Mesodermal cell (in vitro differentiated cells): Measurements from ENCODE around the gene ZNRF1.
A peak's percentile ranks its signal among the peaks of the same experiment; 100 is the strongest.
"Not testable (repeated sequence)": the region's sequence is repeated elsewhere in the genome, so short reads cannot be mapped to it uniquely, and the experiment has no call there.

Experiments
- H3K27ac ChIP-seq: 2 replicates; pipeline ENCODE4 v1.7.0; 2013; ENCODE audit warnings: mild to moderate bottlenecking, low read depth, low read length, moderate library complexity; ENCODE audit not compliant: severe bottlenecking
- H3K36me3 ChIP-seq: 2 replicates; pipeline ENCODE4 v1.7.1; 2013; ENCODE audit warnings: mild to moderate bottlenecking, low read length, moderate library complexity; ENCODE audit not compliant: control insufficient read depth, insufficient read depth
- H3K4me1 ChIP-seq: one replicate; pipeline ENCODE4 v1.7.1; 2013; ENCODE audit warnings: mild to moderate bottlenecking, low read length; ENCODE audit not compliant: insufficient read depth, control insufficient read depth, poor library complexity, severe bottlenecking
- H3K4me3 ChIP-seq: 2 replicates; pipeline ENCODE4 v1.7.0; 2013; ENCODE audit warnings: low read length, control low read depth, mild to moderate bottlenecking; ENCODE audit not compliant: insufficient read depth, poor library complexity, severe bottlenecking; ENCODE audit errors: extremely low read depth
- H3K9me3 ChIP-seq: 2 replicates; pipeline ENCODE4 v1.7.1; 2013; ENCODE audit warnings: mild to moderate bottlenecking, low read length, moderate library complexity; ENCODE audit not compliant: control insufficient read depth
- WGBS, 2 experiments: methylation state at CpG; one replicate each; pipeline ENCODE4 v1.1.5; 2013; ENCODE audit warnings: missing lambda C conversion rate in 2 of 2; ENCODE audit not compliant: insufficient coverage in 2 of 2; 5-methylcytosine and 5-hydroxymethylcytosine counted together

The ZNRF1 gene

GRCh38 chr16:74984529-74985296, 14.1 kb upstream of the ZNRF1 start, which contains the start of gene WDR59:
Gene WDR59 (minus strand): TSS chr16:74985123. CDS start chr16:74985017, 106 bp downstream.
- Histone ChIP-seq H3K27ac (peak within 1 kb of the TSS; percentile 49), H3K9me3 (no peaks in the 10 kb centered on the region), H3K36me3 (peaks cover 13% of the 10 kb centered on the region), H3K4me1 (no peaks in the 10 kb centered on the region), H3K4me3 (peak within 1 kb of the TSS; percentile 98)
- 1 to 2% methylated on average over 45 to 53 of the region's 68 CpGs for WGBS, 2 experiments

- H3K4me1 ChIP-seq = peaks cover 8% of the 10 kb centered on the region
- no peaks in the 10 kb centered on the region for H3K9me3 ChIP-seq
- no peak overlapping the region for H3K4me3 ChIP-seq
- H3K36me3 ChIP-seq = peaks cover 4% of the 10 kb centered on the region
- no peak overlapping the region for H3K27ac ChIP-seq
- WGBS, 2 experiments = 73 to 74% methylated on average over 4 to 5 of the region's 8 CpGs
Measured at GRCh38 chr16:74987027-74987681, 11.7 kb upstream of the ZNRF1 start.

- H3K4me1 ChIP-seq = peaks cover 11% of the 10 kb centered on the region
- not testable (repeated sequence) for H3K27ac ChIP-seq, H3K9me3 ChIP-seq, H3K36me3 ChIP-seq, H3K4me3 ChIP-seq
- 88% methylated on average over 1 of the region's 3 CpGs; no CpG with 5 or more reads in 1 of the 2 experiments for WGBS, 2 experiments
Measured at GRCh38 chr16:74989864-74990263, 9.0 kb upstream of the ZNRF1 start.

- no peak overlapping the region for H3K4me3 ChIP-seq
- H3K4me1 ChIP-seq = peaks cover 11% of the 10 kb centered on the region
- no peaks in the 10 kb centered on the region for H3K36me3 ChIP-seq
- WGBS, 2 experiments = 90 to 98% methylated on average over 9 of the region's 10 CpGs
- no peaks in the 10 kb centered on the region for H3K9me3 ChIP-seq
- H3K27ac ChIP-seq = no peak overlapping the region
Measured at GRCh38 chr16:74990832-74991231, 8.0 kb upstream of the ZNRF1 start.

GRCh38 chr16:74991268-74991592, 7.6 kb upstream of the ZNRF1 start:
- WGBS, 2 experiments = 77 to 100% methylated on average over 2 to 5 of the region's 5 CpGs
- Histone ChIP-seq H3K27ac (no peak overlapping the region), H3K4me1 (peaks cover 11% of the 10 kb centered on the region), H3K4me3 (no peak overlapping the region), H3K9me3 (no peaks in the 10 kb centered on the region), H3K36me3 (no peaks in the 10 kb centered on the region)

- H3K4me1 ChIP-seq = peaks cover 11% of the 10 kb centered on the region
- H3K36me3 ChIP-seq = no peaks in the 10 kb centered on the region
- H3K9me3 ChIP-seq = no peaks in the 10 kb centered on the region
- H3K4me3 ChIP-seq = no peak overlapping the region
- 92 to 93% methylated on average over 8 to 9 of the region's 13 CpGs for WGBS, 2 experiments
- no peak overlapping the region for H3K27ac ChIP-seq
Measured at GRCh38 chr16:74991593-74992403, 7.0 kb upstream of the ZNRF1 start.

- H3K27ac ChIP-seq = no peak overlapping the region
- peaks cover 13% of the 10 kb centered on the region for H3K4me1 ChIP-seq
- 100% methylated on average over 1 of the region's 1 CpG; no CpG with 5 or more reads in 1 of the 2 experiments for WGBS, 2 experiments
- H3K9me3 ChIP-seq = no peaks in the 10 kb centered on the region
- no peak overlapping the region for H3K4me3 ChIP-seq
- H3K36me3 ChIP-seq = no peaks in the 10 kb centered on the region
Measured at GRCh38 chr16:74995986-74996385, 2.8 kb upstream of the ZNRF1 start.

GRCh38 chr16:74997042-74997491, 1.8 kb upstream of the ZNRF1 start:
- H3K27ac ChIP-seq = no peak overlapping the region
- H3K36me3 ChIP-seq = no peaks in the 10 kb centered on the region
- H3K4me1 ChIP-seq = peaks cover 17% of the 10 kb centered on the region
- no peaks in the 10 kb centered on the region for H3K9me3 ChIP-seq
- no peak overlapping the region for H3K4me3 ChIP-seq
- 100% methylated on average over 1 of the region's 8 CpGs for WGBS, 2 experiments

GRCh38 chr16:74999219-74999608, 390 bp downstream of the ZNRF1 start:
- Histone ChIP-seq H3K9me3 (no peaks in the 10 kb centered on the region), H3K4me3 (peak overlapping the region; percentile 81), H3K27ac (peak overlapping the region; percentile 45), H3K36me3 (no peaks in the 10 kb centered on the region), H3K4me1 (peaks cover 34% of the 10 kb centered on the region)
- 0% methylated on average over 19 to 27 of the region's 44 CpGs for WGBS, 2 experiments

GRCh38 chr16:74999609-75000480, 1.0 kb downstream of the ZNRF1 start:
- peak overlapping the region; percentile 45 for H3K27ac ChIP-seq
- 1 to 2% methylated on average over 51 to 61 of the region's 71 CpGs for WGBS, 2 experiments

More at GRCh38 chr16:74999609-75000480, 1.0 kb downstream of the ZNRF1 start:
- no peaks in the 10 kb centered on the region for H3K36me3 ChIP-seq
- no peaks in the 10 kb centered on the region for H3K9me3 ChIP-seq
- peak overlapping the region; percentile 81 for H3K4me3 ChIP-seq
- H3K4me1 ChIP-seq = peaks cover 35% of the 10 kb centered on the region
